ENCODE measurements around the gene CHST10.
"Not testable (repeated sequence)": the region's sequence is repeated elsewhere in the genome, so short reads cannot be mapped to it uniquely, and the experiment has no call there.

Gene CHST10, protein sequence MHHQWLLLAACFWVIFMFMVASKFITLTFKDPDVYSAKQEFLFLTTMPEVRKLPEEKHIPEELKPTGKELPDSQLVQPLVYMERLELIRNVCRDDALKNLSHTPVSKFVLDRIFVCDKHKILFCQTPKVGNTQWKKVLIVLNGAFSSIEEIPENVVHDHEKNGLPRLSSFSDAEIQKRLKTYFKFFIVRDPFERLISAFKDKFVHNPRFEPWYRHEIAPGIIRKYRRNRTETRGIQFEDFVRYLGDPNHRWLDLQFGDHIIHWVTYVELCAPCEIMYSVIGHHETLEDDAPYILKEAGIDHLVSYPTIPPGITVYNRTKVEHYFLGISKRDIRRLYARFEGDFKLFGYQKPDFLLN

DNA sequence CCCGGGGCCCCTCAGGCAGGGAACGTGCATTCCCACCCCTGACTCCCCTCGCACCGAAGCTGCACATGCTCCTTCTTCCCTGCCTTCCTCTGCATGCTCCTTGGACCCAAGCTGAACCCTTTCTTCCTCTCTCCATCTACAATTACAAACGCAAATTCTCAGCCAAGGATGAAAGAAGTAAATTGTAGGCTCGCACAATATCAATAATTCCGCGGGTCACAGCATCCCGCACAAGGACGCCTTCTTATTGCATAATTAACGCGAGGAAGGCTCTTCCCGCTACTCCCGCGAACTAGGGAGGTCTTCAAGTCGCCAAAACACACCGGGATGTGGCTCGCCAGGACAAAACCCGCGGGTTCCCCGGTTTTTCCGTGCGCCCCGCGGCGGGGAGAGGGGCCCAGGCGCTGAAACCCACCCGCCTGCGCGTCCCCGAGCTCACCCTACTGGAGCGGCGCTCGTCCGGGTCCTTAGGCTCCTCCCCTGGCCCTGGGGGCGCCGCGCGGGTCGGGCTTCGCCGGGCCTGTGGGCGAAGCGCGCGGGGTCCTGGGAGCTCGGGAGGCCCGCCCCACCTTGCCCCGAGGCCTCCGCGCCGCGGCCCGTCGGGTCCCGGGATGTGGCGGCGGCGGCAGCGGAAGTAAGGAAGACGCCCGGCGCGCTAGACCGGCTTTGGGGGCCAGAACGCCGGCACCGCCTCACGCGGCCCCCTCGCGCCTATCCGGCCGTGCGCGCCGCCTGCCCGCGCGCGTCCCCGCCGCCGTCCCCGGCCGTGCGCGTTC is at the start of gene CHST10:
TSS of gene CHST10 (minus strand) at position 734 of the 776 bp plus-strand sequence. CDS start 10,993 bp downstream, outside the sequence.
- DNase-seq, result peak; percentile 60 to 64

DNA sequence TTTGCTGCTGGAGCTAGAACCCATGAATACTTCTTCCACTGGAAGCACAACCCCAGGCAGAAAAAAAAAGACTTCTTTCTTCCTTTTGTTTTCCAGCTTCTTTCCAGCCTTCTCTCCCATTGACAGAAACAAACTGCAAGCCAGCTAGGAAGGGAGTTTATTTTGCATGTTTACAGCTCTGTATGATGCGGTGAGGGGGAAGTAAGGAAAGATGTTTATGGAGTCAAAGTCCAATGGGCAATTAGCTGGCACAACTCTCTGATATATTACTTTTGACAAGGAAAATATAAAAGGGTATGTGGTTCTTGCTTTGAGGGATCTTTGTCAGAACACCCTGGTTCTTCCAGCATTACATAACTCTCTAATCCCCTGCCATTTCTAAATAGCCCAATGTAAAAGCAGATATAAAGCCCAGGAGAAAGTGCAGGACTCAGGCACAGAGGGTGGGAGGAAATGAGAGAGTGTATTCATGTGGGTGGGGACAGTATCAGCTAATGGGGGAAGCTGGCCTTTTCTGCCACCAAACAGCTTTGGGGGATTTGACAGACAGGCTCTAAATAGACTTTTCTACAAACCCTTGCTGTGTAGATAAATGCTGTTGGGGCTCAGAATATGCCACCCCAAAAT is 43.5 kb upstream of the CHST10 start:
- no peak for DNase-seq

DNA sequence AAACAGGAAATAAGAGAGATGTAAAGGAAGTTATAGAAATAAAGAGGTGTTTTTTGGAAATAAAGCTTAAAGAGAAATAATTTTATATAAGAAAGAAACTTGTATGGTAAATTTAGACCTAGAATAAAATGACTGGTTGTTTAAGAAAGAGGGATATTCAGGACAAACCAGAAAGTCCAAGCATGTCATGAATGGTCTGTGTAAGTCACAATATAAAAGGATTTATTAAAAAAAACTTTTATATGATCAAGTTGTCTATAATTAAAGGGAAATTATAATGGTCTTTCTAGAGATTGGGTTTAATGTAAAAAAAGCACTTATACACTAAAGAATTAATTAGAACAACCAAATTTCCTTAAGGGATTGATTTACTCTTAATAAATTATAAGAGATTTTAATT is 38.9 kb upstream of the CHST10 start:
- not testable (repeated sequence) for DNase-seq

DNA sequence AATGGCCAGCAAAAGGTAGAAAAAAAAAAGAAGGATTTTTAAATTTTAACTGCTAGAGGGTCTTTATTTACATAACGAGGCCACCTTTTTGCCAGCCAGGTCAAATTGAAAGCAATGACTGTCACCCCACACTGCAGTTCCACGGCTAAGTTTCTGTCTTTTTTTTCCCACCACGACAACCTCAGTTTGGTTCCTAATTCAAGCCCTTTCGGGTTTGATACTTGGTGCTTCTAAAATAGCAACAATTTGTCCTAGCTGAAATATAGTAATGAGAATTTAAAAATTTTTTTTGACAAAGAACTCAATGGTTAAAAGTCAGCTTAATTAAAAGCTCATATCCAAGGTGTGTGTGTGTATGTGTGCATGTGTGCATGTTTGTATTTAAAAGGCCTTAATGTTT is 36.4 kb upstream of the CHST10 start:
- no peak for DNase-seq

DNA sequence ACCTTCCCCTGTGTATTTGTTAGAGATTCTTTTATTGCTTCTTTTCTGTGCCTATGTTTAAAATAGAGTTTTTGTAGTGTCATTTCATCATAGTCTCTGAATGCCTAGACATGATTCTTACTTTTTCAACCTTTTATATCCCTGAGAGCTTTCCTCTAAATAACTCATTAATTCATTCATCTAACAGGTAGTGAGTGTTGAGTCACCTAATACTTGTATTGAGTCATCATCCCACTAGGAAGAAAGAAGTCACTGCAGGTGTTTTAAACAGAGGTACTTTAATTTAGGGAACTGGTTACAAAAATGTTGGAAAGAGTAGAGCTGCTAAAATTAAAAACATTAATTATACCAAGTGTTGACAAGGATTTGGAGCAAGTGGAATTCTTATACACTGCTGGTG is 34.3 kb upstream of the CHST10 start:
- DNase-seq, result no peak

DNA sequence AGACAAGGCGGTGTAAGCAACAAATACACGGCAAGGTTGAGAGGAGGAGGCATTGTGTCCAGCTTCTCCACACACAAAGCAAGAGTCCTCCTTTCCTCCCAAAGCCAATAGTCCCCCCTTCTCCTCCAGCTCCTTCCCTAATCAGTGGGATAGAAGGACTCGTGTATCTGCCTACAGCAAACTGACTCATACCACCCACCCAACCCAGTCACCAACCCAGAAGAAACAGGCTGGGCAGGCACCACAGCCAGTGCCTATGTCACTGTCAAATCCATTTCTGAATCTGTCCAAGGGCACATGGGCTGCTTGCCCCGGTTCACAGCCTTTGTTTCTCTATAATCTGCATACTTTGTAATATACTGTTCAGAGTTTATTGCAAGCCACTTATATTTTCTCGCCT is 33.6 kb upstream of the CHST10 start:
- DNase-seq, result peak in 1 of 2 experiments; percentile 15

DNA sequence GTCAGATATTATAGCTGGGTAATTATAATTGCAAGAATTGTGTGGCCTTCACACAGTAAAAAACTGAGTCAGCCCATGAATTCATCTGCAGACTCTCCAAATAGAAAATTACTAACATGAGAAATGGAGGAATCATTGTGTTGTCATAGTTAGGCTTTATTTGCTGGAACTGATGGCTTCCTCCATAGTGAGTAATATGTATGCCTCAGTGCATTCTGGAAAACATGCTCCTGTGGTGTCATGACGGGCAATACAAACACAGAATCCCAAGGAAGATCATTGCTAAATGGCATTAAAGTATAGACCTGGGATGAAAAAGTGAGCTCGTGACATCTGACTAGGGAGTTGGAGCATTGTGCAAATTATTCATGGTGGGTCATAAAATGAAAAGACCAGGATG is 29.2 kb upstream of the CHST10 start:
- DNase-seq, result no peak

DNA sequence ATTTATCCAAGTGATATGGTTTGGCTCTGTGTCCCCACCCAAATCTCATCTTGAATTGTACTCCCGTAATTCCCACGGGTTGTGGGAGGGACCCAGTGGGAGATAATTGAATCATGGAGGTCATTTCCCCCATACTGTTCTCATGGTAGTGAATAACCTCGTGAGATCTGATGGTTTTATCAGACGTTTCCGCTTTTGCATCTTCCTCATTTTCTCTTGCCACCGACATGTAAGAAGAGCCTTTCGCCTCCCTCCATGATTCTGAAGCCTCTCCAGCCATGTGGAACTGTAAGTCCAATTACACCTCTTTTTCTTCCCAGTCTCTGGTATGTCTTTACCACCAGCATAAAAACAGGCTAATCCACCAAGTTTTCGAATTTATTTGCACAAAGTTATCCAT is 20.3 kb upstream of the CHST10 start:
- no peak for DNase-seq

DNA sequence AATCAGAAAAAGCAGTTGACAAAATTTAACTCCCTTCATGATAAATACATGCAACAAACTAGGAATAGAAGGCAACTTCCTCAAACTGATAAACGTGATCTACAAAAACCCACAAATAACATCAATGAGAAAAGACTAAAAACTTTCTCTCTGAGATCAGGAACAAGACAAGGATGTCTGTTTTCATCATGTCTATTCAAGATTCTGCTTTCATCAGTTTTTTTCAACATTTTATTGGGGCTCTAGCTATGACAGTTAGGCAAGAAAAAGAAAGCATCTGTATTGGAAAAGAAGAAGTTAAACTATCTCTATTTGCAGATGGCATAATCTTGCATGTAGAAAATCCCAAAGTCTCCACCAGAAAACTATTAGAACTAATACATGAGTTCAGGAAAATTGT is 12.3 kb upstream of the CHST10 start:
- DNase-seq, result no peak

DNA sequence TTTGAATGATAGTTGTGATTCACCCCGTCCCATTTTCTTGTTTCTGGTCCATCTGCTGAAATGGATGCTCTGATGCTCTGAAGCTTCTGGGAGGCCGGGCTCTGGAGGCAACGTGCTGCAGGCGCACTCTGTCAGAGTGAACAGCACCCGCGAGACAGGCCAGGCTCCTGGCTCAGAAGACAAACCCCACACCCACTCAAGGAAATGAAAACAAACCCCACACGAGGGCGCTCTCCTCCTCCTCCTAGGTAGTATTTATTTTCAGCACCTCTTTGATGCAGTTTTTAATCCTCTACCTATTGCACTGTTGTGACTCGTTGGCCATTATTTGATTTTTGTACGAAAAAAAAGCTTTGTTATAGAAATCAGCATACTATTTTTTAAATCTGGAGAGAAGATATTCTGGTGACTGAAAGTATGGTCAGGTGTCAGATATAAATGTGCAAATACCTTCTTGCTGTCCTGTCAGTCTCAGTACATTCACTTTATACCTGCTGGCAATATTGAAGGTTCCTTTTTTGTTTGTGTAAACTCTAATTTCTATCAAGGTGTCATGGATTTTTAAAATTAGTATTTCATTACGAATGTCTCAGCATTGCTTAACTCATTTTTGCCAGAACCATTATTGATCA is 10.3 kb upstream of the CHST10 start:
- peak; percentile 64 to 66 for DNase-seq

DNA sequence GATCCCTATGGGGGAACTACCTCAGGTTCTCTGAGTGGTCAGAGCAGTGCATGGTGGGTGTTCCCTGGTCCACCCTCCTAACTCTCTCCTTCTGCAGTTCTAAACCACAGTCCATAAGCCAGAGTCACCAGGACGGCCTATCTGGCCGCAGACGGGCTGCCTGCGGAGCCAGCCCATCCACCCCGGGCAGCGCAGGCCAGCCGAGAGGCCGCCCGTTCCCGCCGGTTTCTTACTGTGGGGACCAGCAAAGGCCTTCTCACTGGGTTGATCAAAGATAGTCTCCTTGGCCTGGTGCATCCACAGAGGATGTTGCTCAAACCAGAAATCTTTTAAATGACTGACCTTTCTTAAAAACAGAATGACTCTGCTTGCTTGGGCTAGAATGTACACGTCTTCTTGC is 9.6 kb upstream of the CHST10 start:
- no peak for DNase-seq

DNA sequence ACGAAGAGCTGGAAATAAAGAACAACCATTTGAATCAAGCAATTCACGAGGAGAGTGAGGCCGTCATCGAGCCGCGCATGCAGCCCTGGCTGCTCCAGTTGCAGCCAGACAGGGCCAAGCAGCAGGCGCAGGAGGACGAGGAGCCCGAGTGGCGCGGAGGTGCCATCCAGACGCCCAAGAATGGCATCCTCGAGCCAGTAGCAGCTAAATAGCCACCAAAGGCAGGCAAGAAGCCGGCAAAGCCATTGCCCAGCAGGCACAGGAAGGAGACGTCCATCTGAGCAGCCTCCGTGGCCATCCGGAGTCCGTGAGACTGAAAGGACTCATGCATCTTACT is 8.9 kb upstream of the CHST10 start:
- no peak for DNase-seq

DNA sequence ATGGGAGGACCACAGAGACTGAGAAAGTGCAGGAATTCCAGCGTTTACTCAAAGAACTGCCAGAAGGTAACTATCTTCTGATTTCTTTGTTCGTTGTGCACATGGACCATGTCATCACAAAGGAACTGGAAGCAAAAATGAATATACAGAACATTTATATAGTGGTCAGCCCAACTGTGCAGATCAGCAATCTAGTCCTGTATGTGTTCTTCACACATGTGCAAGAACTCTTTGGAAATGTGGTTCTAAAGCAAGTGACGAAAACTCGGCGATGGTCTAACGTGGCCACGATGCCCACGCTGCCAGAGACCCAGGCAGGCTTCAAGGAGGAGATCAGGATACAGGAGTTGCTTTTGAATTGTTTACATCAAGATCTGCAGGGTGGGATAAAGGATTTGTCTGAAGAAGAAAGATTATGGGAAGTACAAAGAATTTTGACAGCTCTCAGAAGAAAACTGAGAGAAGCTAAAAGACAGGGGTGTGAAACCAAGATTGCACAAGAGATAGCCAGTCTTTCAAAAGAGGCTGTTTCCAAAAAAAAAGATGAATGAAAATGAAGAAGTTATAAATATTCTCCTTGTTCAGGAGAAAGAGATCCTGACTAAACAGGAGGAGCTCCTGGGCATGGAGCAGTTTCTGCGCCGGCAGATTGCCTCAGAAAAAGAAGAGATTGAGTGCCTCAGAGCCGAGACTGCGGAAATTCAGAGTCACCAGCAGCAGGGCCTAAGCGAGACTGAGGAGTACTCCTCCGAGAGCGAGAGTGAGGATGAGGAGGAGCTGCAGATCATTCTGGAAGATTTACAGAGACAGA is 8.3 kb upstream of the CHST10 start:
- no peak for DNase-seq

DNA sequence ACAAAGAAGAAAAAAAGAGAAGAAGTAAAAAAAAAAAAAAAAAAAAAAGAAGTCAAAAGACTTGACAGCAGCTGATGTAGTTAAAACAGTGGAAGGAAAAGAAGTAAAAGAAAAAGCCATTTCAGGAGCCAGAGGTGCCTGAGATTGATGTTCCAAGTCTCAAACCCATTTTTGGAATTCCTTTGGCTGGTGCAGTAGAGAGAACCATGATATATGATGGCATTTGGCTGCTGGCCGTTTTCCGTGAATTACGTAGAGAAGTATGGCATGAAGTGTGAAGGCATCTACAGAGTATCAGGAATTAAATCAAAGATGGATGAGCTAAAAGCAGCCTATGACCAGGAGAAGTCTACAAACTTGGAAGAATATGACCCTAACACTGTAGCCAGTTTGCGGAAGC is 7.6 kb upstream of the CHST10 start:
- DNase-seq, result no peak

DNA sequence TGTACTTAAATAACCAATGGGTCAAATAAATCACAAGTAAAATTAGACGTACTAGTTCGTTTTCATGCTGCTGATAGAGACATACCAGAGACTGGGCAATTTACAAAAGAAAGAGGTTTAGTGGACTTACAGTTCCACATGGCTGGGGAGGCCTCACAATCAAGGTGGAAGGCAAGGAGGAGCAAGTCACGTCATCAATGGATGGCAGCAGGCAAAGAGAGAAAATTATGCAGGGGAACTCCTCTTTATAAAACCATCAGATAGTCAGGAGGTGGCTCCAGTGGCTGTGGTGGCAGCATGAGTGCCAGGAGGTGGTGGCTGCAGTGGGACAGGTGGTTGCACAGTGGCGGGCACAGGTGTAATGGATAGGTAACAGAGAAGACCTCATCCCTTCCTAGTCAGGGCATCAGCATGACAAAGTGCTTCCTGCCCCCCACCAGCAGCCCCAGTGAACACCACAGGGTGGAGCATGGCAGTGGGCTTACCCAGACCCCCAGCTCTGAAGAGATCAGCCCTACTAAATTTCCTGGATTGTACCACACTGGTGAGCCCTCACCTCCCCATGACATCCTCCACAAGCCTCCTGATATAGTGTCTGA is 6.9 kb upstream of the CHST10 start:
- DNase-seq, result no peak

DNA sequence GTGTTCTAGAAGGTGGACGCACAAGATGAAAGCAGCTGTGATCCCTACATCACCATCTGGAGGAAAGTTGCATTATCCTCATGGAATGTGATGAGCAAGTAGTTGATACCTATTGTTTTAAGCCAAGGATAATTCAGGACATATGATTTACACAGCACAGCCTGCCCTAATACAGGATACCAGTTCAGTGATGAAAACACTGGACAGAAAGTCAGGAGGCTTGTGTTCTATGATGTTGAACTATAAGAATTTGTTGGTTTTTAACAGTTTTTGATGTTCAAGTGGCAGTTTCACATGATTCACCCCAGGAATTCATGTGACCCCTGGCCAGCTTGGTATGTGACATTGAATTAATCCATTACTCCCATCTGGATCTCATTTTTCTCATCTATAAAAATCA is 6.2 kb upstream of the CHST10 start:
- no peak for DNase-seq

DNA sequence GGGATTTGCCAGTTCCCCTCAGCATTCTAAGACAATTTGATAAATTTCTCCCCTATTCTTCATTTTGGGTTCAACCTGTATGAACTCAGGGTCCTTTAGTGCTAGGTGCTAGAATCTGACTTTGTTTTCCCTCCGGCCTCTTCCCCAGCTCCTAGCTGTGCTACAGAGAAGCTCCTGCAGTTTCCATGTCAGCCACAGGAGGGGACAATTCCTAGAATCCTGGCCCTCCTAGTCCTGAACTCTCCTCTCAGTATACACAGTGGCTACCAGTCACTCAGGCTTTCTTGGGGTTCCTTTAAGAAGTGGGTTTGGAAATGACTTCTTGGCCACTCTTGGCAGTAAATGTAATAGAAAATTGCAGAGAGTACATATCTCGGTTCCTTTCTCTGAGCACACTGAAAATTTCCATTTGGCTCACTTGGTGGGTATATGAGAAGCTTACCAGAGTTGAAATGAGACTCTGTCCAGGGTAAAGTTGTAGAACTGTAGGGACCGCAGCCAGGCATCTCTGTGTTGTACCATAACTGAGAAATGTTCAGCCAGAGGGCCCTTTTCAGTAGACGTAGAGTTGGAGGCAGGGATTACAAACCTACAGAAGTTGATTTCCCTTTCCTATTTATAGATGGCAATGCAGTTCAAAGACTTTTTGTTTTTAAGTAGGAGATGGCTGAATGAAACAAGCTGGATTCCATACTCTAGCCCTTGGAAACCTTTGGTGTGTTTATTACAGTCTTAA is 5.0 kb upstream of the CHST10 start:
- DNase-seq, result no peak

DNA sequence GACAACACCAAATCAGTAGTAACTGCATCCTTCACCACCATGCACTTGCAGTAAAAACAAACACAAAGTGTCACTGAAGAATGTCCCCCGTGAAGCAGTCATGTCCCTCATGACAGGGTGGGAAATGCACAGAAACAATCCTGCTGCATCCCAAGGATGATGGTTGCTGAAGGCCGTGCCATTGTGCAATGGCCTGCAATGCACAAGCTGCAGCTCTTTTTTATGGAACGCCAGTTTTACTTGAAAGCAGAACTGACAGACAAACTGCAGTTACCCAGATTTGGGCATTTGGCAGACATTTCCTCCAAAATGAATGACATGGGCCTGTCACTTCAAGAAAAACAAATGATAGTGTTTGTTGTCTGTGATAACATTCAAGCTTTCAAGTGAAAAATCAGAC is 2.4 kb upstream of the CHST10 start:
- DNase-seq, result no peak

DNA sequence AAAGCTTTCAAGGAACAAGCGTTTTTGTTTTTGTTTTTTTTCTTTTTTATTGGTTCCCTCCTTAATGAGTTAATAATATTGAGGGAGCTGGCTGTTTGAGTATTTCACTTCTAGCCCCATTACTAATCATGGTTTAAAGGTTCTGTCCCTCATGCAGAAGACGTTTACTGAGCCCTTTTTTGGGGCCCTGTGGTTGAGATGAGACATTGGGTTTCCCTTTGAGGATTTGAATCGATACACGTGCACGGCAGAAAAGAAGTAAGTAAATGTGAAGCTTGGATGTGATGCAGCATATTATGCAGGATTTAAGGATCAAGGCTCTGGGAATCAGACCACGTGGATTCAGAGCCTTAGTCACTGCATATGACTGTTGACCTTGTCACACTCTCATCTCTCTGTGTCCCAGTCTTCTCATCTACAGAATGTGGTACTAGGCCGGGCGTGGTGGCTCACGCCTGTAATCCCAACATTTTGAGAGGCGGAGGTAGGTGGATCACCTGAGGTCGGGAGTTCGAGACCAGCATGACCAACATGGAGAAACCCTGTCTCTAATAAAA is 1.0 kb upstream of the CHST10 start:
- no peak for DNase-seq

DNA sequence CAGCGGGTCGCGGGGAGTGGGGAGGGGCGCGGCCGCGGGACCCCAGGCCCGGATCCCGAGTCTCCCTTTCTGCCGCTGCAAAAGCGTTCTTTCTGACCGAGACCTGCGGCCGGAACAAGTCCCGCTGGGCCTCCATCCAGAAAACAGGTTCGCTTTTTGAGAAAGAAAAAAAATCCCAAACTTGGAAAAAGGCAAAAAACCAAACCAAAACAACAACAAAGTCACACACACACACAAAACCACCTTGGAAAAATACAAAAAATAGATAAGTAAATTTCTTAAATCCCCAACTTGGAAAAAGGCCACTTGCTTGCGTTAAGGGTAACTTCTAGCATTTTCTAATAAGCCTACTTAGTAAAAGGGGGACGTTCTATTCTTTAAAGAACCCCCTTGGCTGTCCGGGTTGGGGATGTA is 250 bp upstream of the CHST10 start:
- DNase-seq, result no peak

DNA sequence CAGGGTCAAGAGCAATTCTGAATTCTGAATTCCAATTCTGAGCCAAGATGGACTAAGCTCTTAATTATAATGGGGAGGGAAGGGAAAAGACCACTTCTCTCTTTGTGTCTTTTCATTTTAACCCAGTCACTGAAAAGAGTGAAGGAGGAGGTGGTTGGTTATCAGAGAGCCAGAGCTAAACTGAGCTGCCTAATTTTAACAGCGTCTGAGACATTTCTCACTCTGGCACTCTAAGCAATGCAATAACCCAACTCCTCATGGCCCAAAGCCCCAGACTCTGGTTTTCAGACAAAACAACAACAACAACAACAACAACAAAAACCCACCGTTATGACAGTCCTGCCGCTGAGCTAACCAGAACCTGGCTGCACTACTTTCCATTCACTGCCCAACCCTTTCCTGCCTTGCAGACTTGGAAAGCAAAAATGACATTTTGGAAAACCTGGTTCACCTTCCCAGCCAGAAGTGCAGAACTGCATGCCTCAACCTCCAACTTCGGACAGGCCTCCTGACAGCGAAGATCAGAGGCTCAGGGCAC is 1.0 kb downstream of the CHST10 start:
- no peak for DNase-seq
